Sigmoid colon (tissue), 7 donors: ENCODE results near the gene ERMP1. TPM values are rescaled to one million over a fixed set of nuclear protein-coding genes. Genes with fewer than 3 reads are reported as not detected.

ENCODE experiments used
- DNase-seq: peaks from one replicate; pipeline ENCODE4 v3.0.0-alpha.2; 2019
- H3K27ac ChIP-seq, 4 donors: fragments of 200-600 bp; sonication (generic); one replicate each; pipeline ENCODE4 v1.5.1; 2016 to 2019; ENCODE audit warnings: mild to moderate bottlenecking in 1 of 4
- H3K27me3 ChIP-seq, 3 donors: fragments of 200-600 bp; sonication (generic); one replicate each; pipeline ENCODE4 v1.5.1; 2019; ENCODE audit warnings: mild to moderate bottlenecking in 1 of 3
- H3K36me3 ChIP-seq, 4 donors: fragments of 200-600 bp; sonication (generic); one replicate each; pipeline ENCODE4 v1.5.1; 2016 to 2019
- H3K4me1 ChIP-seq, 4 donors: fragments of 200-600 bp; sonication (generic); one replicate each; pipeline ENCODE4 v1.5.1; 2017 to 2019
- H3K4me3 ChIP-seq, 4 donors: fragments of 200-600 bp; sonication (generic); one replicate each; pipeline ENCODE4 v1.5.1; 2017 to 2019; ENCODE audit warnings: mild to moderate bottlenecking in 2 of 4, moderate library complexity in 1 of 4
- H3K9me3 ChIP-seq, 4 donors: fragments of 200-600 bp in 3 of 4; sonication (generic) in 3 of 4; one replicate each; pipeline versions ENCODE4 v1.5.1 to v1.6.1; 2013 to 2019
- CTCF ChIP-seq, 4 experiments: fragments of 450-650 bp in 3 of 4; fragments of 200-600 bp in 1 of 4; IDR thresholded peaks; one replicate each; pipeline ENCODE4 v1.5.1; 2016 to 2019; ENCODE audit warnings: antibody characterized with exemption in 4 of 4, mild to moderate bottlenecking in 3 of 4, moderate library complexity in 2 of 4
- EP300 ChIP-seq, 4 donors: sonication (generic); formaldehyde crosslinking; IDR thresholded peaks; one replicate each; pipeline ENCODE4 v1.6.1; 2017; ENCODE audit warnings: antibody characterized with exemption in 4 of 4
- POLR2A ChIP-seq, 2 donors: fragments of 450-650 bp; IDR thresholded peaks; one replicate each; pipeline ENCODE4 v1.6.1; 2016; ENCODE audit warnings: antibody characterized with exemption in 2 of 2, mild to moderate bottlenecking in 2 of 2, moderate library complexity in 2 of 2
- POLR2AphosphoS5 ChIP-seq, 4 donors: sonication (generic); formaldehyde crosslinking; IDR thresholded peaks; one replicate each; pipeline ENCODE4 v1.6.1; 2017; ENCODE audit warnings: antibody characterized with exemption in 4 of 4
- WGBS, 2 donors: extraction: QIAGEN DNeasy Blood & Tissue Kit; methylation state at CpG; one replicate each; pipeline ENCODE4 v1.1.7; 2013; 5-methylcytosine and 5-hydroxymethylcytosine counted together
- intact Hi-C: fragments of 100-400 bp; cut with DNase I; formaldehyde crosslinking; loops from one replicate; pipeline ENCODE4 v1.15.1; 2023
- polyA plus RNA-seq, 3 donors: library from polyadenylated mRNA; stranded (reverse); fragments of 200-250 nt; gene quantifications; one replicate each; pipeline ENCODE4 v1.2.3, GENCODE V29; 2013
- total RNA-seq, 4 donors: library from RNA; depleted of rRNA; stranded (reverse); fragments of >200 nt; gene quantifications; one replicate each; pipeline ENCODE4 v1.1.0, GENCODE V29; 2016
- donor health status: healthy with polysubstance abuse.
- donor health status: Bipolar disorder and iron deficiency.
- donor health status: healthy.

The ERMP1 gene
- total and polyA plus RNA-seq, 7 donors: 2.4 to 13.2 (median 7.9) TPM

GRCh38 chr9:5748438-5748837, 84.5 kb downstream of the ERMP1 start:
- intact Hi-C loops: no loop called here
- 88 to 95% methylated on average over 1 of the region's 1 CpG for WGBS, 2 donors

DNA sequence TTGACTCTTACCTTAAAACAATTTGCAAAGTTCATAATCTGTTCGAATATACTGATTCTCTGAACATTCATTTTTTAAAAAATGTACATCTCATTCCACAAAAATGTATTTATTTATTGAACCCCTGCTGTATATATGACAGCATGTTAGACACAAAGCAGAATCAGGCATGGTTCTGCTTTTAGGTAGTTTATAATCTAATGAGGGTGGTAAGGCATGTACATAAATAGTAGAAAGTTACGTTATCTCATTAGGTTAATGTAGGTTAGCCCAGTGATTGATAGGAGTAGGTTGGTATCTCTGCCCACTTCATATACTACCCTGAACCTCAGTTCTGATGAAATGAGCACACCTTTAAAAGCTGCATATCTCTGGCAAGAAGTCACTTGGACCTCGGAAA, 89.8 kb downstream of the ERMP1 start:
- intact Hi-C loops: no loop called here
- 93 to 97% methylated on average over 3 of the region's 3 CpGs for WGBS, 2 donors
- no peak overlapping the region for H3K4me3 ChIP-seq
- no peak for DNase-seq
- no peaks in the 10 kb centered on the region for H3K27me3 ChIP-seq
- no peak for TF ChIP-seq CTCF (IDR thresholded peaks at IDR 0.05)
- TF ChIP-seq EP300 (IDR thresholded peaks at IDR 0.05): no peak
- no peak for TF ChIP-seq POLR2A (IDR thresholded peaks at IDR 0.05)
- no peak for TF ChIP-seq POLR2AphosphoS5 (IDR thresholded peaks at IDR 0.05)
- H3K4me1 ChIP-seq: no peaks in the 10 kb centered on the region
- peaks cover 0 to 64% (median 3%) of the 10 kb centered on the region in 4 donors for H3K36me3 ChIP-seq
- H3K27ac ChIP-seq: no peak overlapping the region
- H3K9me3 ChIP-seq: no peaks in the 10 kb centered on the region

More at GRCh38 chr9:5748438-5748837, 84.5 kb downstream of the ERMP1 start:
- DNase-seq: no peak
- Histone ChIP-seq H3K4me3 (no peak overlapping the region), H3K4me1 (no peaks in the 10 kb centered on the region), H3K27ac (no peak overlapping the region), H3K27me3 (no peaks in the 10 kb centered on the region), H3K36me3 (peaks cover 0 to 80% (median 3%) of the 10 kb centered on the region in 4 donors), H3K9me3 (no peaks in the 10 kb centered on the region)
- TF ChIP-seq EP300 (IDR thresholded peaks at IDR 0.05) (no peak), POLR2A (IDR thresholded peaks at IDR 0.05) (no peak)

DNA sequence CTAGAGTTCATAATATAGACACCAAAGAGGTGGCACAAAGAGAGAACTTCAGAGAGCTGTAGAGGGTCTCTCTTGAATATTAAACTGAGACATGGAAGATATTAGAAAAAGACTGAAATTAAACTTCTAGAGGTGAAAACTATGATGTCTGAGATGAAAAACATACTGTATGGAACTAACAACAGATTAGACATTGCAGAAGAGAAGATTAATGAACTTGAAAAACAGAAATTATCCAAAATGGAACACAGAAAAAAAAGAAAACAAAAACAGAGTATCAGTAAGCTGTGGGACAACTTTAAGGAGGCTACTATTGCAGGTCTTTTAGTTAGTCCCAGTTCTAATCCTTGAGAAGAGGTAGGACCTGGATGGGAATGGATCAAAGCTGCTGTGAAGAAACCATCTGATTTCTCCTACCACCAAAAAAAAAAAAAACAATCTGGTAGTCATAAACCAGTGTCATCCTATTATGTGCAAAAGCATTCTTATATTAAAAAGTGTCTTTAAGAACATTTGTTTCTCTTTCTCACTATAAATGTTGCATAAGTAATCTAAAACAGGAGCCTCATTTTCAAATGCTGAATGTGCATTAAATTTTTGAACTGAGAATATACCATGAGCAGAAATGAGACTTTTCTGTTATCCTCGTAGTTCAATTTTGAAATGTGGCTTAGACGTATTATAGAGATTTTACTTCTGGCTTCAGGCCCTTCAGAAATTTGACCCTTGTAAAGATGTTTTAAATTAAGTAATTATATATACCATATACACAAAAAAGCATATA, 96.2 kb downstream of the ERMP1 start:
- Histone ChIP-seq H3K4me1 (no peaks in the 10 kb centered on the region), H3K36me3 (peaks cover 0 to 44% (median 5%) of the 10 kb centered on the region in 4 donors), H3K4me3 (no peak overlapping the region), H3K27ac (no peak overlapping the region), H3K27me3 (no peaks in the 10 kb centered on the region), H3K9me3 (no peaks in the 10 kb centered on the region)
- intact Hi-C loops: no loop called here
- DNase-seq: no peak
- no peak for TF ChIP-seq POLR2AphosphoS5 (IDR thresholded peaks at IDR 0.05)
- TF ChIP-seq POLR2A (IDR thresholded peaks at IDR 0.05): no peak
- TF ChIP-seq EP300 (IDR thresholded peaks at IDR 0.05): no peak
- TF ChIP-seq CTCF (IDR thresholded peaks at IDR 0.05): no peak
- 47 to 68% methylated on average over 2 of the region's 2 CpGs for WGBS, 2 donors

GRCh38 chr9:5735072-5735471, 97.8 kb downstream of the ERMP1 start:
- Histone ChIP-seq H3K9me3 (no peaks in the 10 kb centered on the region), H3K27me3 (no peaks in the 10 kb centered on the region), H3K27ac (no peak overlapping the region), H3K4me1 (no peaks in the 10 kb centered on the region), H3K36me3 (peaks cover 0 to 40% (median 5%) of the 10 kb centered on the region in 4 donors), H3K4me3 (no peak overlapping the region)
- no peak for DNase-seq
- intact Hi-C loops: no loop called here
- TF ChIP-seq POLR2AphosphoS5 (IDR thresholded peaks at IDR 0.05) (no peak), POLR2A (IDR thresholded peaks at IDR 0.05) (no peak)
- 94 to 98% methylated on average over 2 of the region's 2 CpGs for WGBS, 2 donors

Other genes with a start within 250 kb of the ERMP1 start
- gene RIC1, start 204.0 kb downstream of the ERMP1 start, total RNA-seq: 10 to 100 TPM; 29.1 to 44.3 (median 32.3) TPM
- gene RIC1, start 204.0 kb downstream of the ERMP1 start, polyA plus RNA-seq: 1 to 10 TPM; 3.0 to 6.3 (median 4.2) TPM
- not detected for gene MLANA, start 57.8 kb upstream of the ERMP1 start, total RNA-seq
- not detected for gene MLANA, start 57.8 kb upstream of the ERMP1 start, polyA plus RNA-seq
- gene RANBP6, start 182.5 kb upstream of the ERMP1 start, total RNA-seq: 10 to 100 TPM; 10.2 to 13.6 (median 12.0) TPM
- 1 to 10 TPM; 2.5 to 9.1 (median 3.0) TPM for gene RANBP6, start 182.5 kb upstream of the ERMP1 start, polyA plus RNA-seq